ENCODE results near the gene CTSE. TPM values are rescaled to one million over a fixed set of nuclear protein-coding genes. Genes with fewer than 3 reads are reported as not detected.
A peak's percentile ranks its signal among the peaks of the same experiment; 100 is the strongest.

CTSE gene
- total RNA-seq, 3 donors from 2014 or later (not counting 1 experiment from before 2014, with no cell fraction given) = not detected

- Mint-ChIP-seq H3K27me3 (ENCODE audit: low read depth in 2 of 2) (peaks cover 14 to 17% of the 10 kb centered on the region in 2 donors), H3K27ac (no peak overlapping the region), H3K4me3 (no peak overlapping the region), H3K4me1 (no peaks in the 10 kb centered on the region), H3K36me3 (no peaks in the 10 kb centered on the region), H3K9me3 (no peaks in the 10 kb centered on the region)
- no peak overlapping the region for H3K27ac ChIP-seq (ENCODE audit: low read length)
- intact Hi-C loops (cut with micrococcal nuclease) = no loop called here
- no peaks in the 10 kb centered on the region for H3K4me1 ChIP-seq (ENCODE audit: control insufficient read depth, insufficient read depth, low read length)
- no peaks in the 10 kb centered on the region for H3K36me3 ChIP-seq (ENCODE audit: control insufficient read depth, insufficient read depth, low read length)
- no peaks in the 10 kb centered on the region for H3K9me3 ChIP-seq (ENCODE audit: control insufficient read depth, insufficient read depth, low read length)
- DNase-seq (no peak), ATAC-seq (peak in 1 of 3 donors; percentile 50)
- WGBS (ENCODE audit: insufficient coverage) = 21% methylated on average over 2 of the region's 2 CpGs
- TF ChIP-seq, protein P1, sequence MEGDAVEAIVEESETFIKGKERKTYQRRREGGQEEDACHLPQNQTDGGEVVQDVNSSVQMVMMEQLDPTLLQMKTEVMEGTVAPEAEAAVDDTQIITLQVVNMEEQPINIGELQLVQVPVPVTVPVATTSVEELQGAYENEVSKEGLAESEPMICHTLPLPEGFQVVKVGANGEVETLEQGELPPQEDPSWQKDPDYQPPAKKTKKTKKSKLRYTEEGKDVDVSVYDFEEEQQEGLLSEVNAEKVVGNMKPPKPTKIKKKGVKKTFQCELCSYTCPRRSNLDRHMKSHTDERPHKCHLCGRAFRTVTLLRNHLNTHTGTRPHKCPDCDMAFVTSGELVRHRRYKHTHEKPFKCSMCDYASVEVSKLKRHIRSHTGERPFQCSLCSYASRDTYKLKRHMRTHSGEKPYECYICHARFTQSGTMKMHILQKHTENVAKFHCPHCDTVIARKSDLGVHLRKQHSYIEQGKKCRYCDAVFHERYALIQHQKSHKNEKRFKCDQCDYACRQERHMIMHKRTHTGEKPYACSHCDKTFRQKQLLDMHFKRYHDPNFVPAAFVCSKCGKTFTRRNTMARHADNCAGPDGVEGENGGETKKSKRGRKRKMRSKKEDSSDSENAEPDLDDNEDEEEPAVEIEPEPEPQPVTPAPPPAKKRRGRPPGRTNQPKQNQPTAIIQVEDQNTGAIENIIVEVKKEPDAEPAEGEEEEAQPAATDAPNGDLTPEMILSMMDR (IDR thresholded peaks at IDR 0.05) = no peak
- no peak overlapping the region for H3K4me3 ChIP-seq (ENCODE audit: low read length)
- peaks cover 2% of the 10 kb centered on the region for H3K27me3 ChIP-seq (ENCODE audit: control insufficient read depth, insufficient read depth, low read length)
Measured at GRCh38 chr1:205961405-205961804, 62.3 kb downstream of the CTSE start.

DNA sequence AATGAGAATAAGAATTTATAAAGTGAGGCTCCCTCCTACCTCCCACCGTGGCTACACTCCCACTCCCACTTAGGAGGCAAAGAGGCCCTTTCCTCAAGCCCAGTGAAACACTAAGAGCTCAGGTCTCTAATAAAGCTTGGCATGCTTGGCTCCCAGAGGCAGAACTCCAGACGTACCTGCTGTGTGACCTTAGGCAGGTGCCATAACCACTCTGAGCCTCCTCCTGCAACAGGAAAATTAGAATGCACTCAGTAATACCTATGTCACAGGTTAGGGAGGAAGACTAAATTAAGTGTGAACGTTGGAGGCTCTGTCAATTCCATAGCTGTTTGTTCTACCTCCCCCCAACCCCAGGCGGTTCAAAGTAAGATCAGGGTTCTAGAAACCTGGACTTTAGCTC, 63.9 kb downstream of the CTSE start:
- TF ChIP-seq, protein P1 (IDR thresholded peaks at IDR 0.05) = no peak
- H3K36me3 ChIP-seq (ENCODE audit: control insufficient read depth, insufficient read depth, low read length) = no peaks in the 10 kb centered on the region
- Mint-ChIP-seq H3K27me3 (ENCODE audit: low read depth in 2 of 2) (peaks cover 18 to 29% of the 10 kb centered on the region in 2 donors), H3K4me3 (no peak overlapping the region), H3K4me1 (no peaks in the 10 kb centered on the region), H3K9me3 (no peaks in the 10 kb centered on the region), H3K36me3 (no peaks in the 10 kb centered on the region), H3K27ac (no peak overlapping the region)
- H3K27ac ChIP-seq (ENCODE audit: low read length) = no peak overlapping the region
- no peaks in the 10 kb centered on the region for H3K9me3 ChIP-seq (ENCODE audit: control insufficient read depth, insufficient read depth, low read length)
- no peak overlapping the region for H3K4me3 ChIP-seq (ENCODE audit: low read length)
- H3K27me3 ChIP-seq (ENCODE audit: control insufficient read depth, insufficient read depth, low read length) = peaks cover 2% of the 10 kb centered on the region
- intact Hi-C loops (cut with micrococcal nuclease) = no loop called here
- WGBS (ENCODE audit: insufficient coverage) = 78% methylated on average over 4 of the region's 4 CpGs
- no peak for DNase-seq
- H3K4me1 ChIP-seq (ENCODE audit: control insufficient read depth, insufficient read depth, low read length) = no peaks in the 10 kb centered on the region
- no peak for ATAC-seq

Other genes starting within 250 kb of the CTSE start
- gene RAB29, start 248.4 kb downstream of the CTSE start, total RNA-seq = 100 to 1,000 TPM in 1 of 3 donors, 10 to 100 TPM in 2; 69.0 to 120 (median 95.1) TPM
- gene SLC41A1, start 210.7 kb downstream of the CTSE start, total RNA-seq = 10 to 100 TPM; 35.3 to 47.1 (median 39.5) TPM
- gene PM20D1, start 173.8 kb downstream of the CTSE start, total RNA-seq = 1 to 10 TPM in 2 of 3 donors, not detected in 1; 1.1 to 1.6 TPM
- gene SLC26A9, start 80.4 kb downstream of the CTSE start, total RNA-seq = not detected
- gene RAB7B, start 20.5 kb downstream of the CTSE start, total RNA-seq = under 1 TPM in 1 of 3 donors, not detected in 2; 0.19 TPM
- gene RHEX, start 29.3 kb upstream of the CTSE start, total RNA-seq = 10 to 100 TPM in 1 of 3 donors, under 1 TPM in 1, not detected in 1; 0.24 to 21.3 TPM
- not detected for gene AVPR1B, start 93.5 kb upstream of the CTSE start, total RNA-seq
- 1 to 10 TPM in 2 of 3 donors, under 1 TPM in 1; 0.60 to 2.4 (median 1.8) TPM for gene FAM72A, start 178.9 kb upstream of the CTSE start, total RNA-seq
- gene SRGAP2, start 179.6 kb upstream of the CTSE start, total RNA-seq = 10 to 100 TPM; 40.6 to 62.8 (median 56.0) TPM

Data from natural killer cell (primary cell).